Stomach (tissue), 9 donors: ENCODE data around the gene SPATA19. TPM values are rescaled to one million over a fixed set of nuclear protein-coding genes. Genes with fewer than 3 reads are reported as not detected.
A peak's percentile ranks its signal among the peaks of the same experiment; 100 is the strongest.

ENCODE experiments used
- DNase-seq, 2 donors: peaks; one replicate each; pipeline versions ENCODE4 v3.0.0 to v3.0.0-alpha.2; 2013 to 2019
- H3K27ac ChIP-seq, 5 donors: fragments of 200-600 bp in 4 of 5; sonication (generic) in 4 of 5; one replicate each; pipeline ENCODE4 v1.5.1; 2013 to 2019; ENCODE audit warnings: mild to moderate bottlenecking in 1 of 5, moderate library complexity in 1 of 5
- H3K27me3 ChIP-seq, 3 donors: fragments of 200-600 bp; sonication (generic); one replicate each; pipeline ENCODE4 v1.5.1; 2017 to 2019; ENCODE audit warnings: mixed run types in 1 of 3
- H3K36me3 ChIP-seq, 4 donors: fragments of 200-600 bp; sonication (generic); 1 replicate in 3 of 4; 2 replicates in 1 of 4; pipeline ENCODE4 v1.5.1; 2016 to 2019
- H3K4me1 ChIP-seq, 4 donors: fragments of 200-600 bp; sonication (generic); one replicate each; pipeline ENCODE4 v1.5.1; 2016 to 2019
- H3K4me3 ChIP-seq, 4 donors: fragments of 200-600 bp; sonication (generic) in 3 of 4; one replicate each; pipeline ENCODE4 v1.5.1; 2016 to 2019; ENCODE audit warnings: mild to moderate bottlenecking in 1 of 4
- H3K9me3 ChIP-seq, 4 donors: fragments of 200-600 bp; sonication (generic); one replicate each; pipeline ENCODE4 v1.5.1; 2016 to 2019
- CTCF ChIP-seq, 7 experiments: fragments of 450-650 bp in 4 of 7; fragments of 200-600 bp in 3 of 7; sonication (generic) in 3 of 7; IDR thresholded peaks; one replicate each; pipeline ENCODE4 v1.5.1; 2016 to 2019; ENCODE audit warnings: antibody characterized with exemption in 7 of 7, control low read depth in 2 of 7, mild to moderate bottlenecking in 1 of 7
- EP300 ChIP-seq: sonication (generic); formaldehyde crosslinking; IDR thresholded peaks from one replicate; pipeline ENCODE4 v1.6.1; 2017; ENCODE audit warnings: antibody characterized with exemption
- POLR2A ChIP-seq, 4 donors: fragments of 450-650 bp; IDR thresholded peaks; one replicate each; pipeline ENCODE4 v1.6.1; 2016; ENCODE audit warnings: antibody characterized with exemption in 4 of 4, control low read depth in 2 of 4, mild to moderate bottlenecking in 1 of 4, moderate library complexity in 1 of 4
- POLR2AphosphoS5 ChIP-seq, 3 donors: sonication (generic); formaldehyde crosslinking; IDR thresholded peaks; one replicate each; pipeline ENCODE4 v1.6.1; 2016; ENCODE audit warnings: antibody characterized with exemption in 3 of 3
- WGBS, 5 donors: extraction: QIAGEN DNeasy Blood & Tissue Kit in 3 of 5; methylation state at CpG; one replicate each; pipeline versions ENCODE4 v1.1.5 to v1.1.7; 2013 to 2018; 5-methylcytosine and 5-hydroxymethylcytosine counted together
- intact Hi-C: fragments of 100-400 bp; cut with DNase I; formaldehyde crosslinking; loops from one replicate; pipeline ENCODE4 v1.15.1; 2023; ENCODE audit warnings: low total_unique reads
- polyA plus RNA-seq, 3 donors: library from polyadenylated mRNA; stranded (reverse); fragments of 200-250 nt; gene quantifications; one replicate each; pipeline ENCODE4 v1.2.3, GENCODE V29; 2013
- total RNA-seq, 5 donors: library from RNA; depleted of rRNA; stranded (reverse); fragments of >200 nt; gene quantifications; one replicate each; pipeline versions ENCODE4 v1.1.0 to v1.2.3, GENCODE V29; 2014 to 2016
- donor health status: healthy with polysubstance abuse.
- donor health status: Bipolar disorder and iron deficiency.
- donor health status: healthy.

Gene SPATA19
- total and polyA plus RNA-seq, 8 donors = 0.23 TPM; not detected in 7

GRCh38 chr11:133834682-133835592 lies 10.4 kb downstream of the SPATA19 start:
- TF ChIP-seq CTCF (IDR thresholded peaks at IDR 0.05) (peak in 5 of 7 experiments; percentile 32 to 69 (median 48)), POLR2A (IDR thresholded peaks at IDR 0.05) (no peak)
- Histone ChIP-seq H3K4me3 (no peak overlapping the region), H3K36me3 (no peaks in the 10 kb centered on the region), H3K27ac (no peak overlapping the region), H3K4me1 (peaks cover 0 to 12% (median 0%) of the 10 kb centered on the region in 4 donors), H3K27me3 (peaks cover 0 to 22% (median 7%) of the 10 kb centered on the region in 3 donors), H3K9me3 (peaks cover 0 to 10% (median 8%) of the 10 kb centered on the region in 4 donors)
- intact Hi-C loops = loop anchor here (10.0 kb wide), 1 partner anchor 760 kb away; no protein-coding TSS in a partner anchor
- peak in 1 of 2 donors; percentile 81 for DNase-seq
- 40 to 49% (median 44%) methylated on average over 9 to 11 of the region's 11 CpGs for WGBS, 5 donors

- DNase-seq = no peak
- H3K27ac ChIP-seq = no peak overlapping the region
- no peaks in the 10 kb centered on the region for H3K36me3 ChIP-seq
- no peak overlapping the region for H3K4me3 ChIP-seq
- H3K27me3 ChIP-seq = peaks cover 0 to 22% (median 7%) of the 10 kb centered on the region in 3 donors
- WGBS, 5 donors = 84 to 93% (median 90%) methylated on average over 14 to 17 of the region's 17 CpGs
- no peak for TF ChIP-seq POLR2A (IDR thresholded peaks at IDR 0.05)
- no peak for TF ChIP-seq POLR2AphosphoS5 (IDR thresholded peaks at IDR 0.05)
- no peak for TF ChIP-seq EP300
- TF ChIP-seq CTCF (IDR thresholded peaks at IDR 0.05) = no peak
- intact Hi-C loops = loop anchor here (10.0 kb wide), 1 partner anchor 759 kb away; no protein-coding TSS in a partner anchor
- peaks cover 0 to 10% (median 8%) of the 10 kb centered on the region in 4 donors for H3K9me3 ChIP-seq
- H3K4me1 ChIP-seq = peaks cover 0 to 12% (median 0%) of the 10 kb centered on the region in 4 donors
Measured at GRCh38 chr11:133833898-133834681, 11.2 kb downstream of the SPATA19 start.

GRCh38 chr11:133832991-133833897 lies 12.1 kb downstream of the SPATA19 start:
- H3K4me1 ChIP-seq = peaks cover 0 to 12% (median 0%) of the 10 kb centered on the region in 4 donors
- H3K27me3 ChIP-seq = peaks cover 0 to 22% (median 7%) of the 10 kb centered on the region in 3 donors
- no peak for TF ChIP-seq CTCF (IDR thresholded peaks at IDR 0.05)
- TF ChIP-seq POLR2AphosphoS5 (IDR thresholded peaks at IDR 0.05) = no peak
- no peak overlapping the region for H3K27ac ChIP-seq
- WGBS, 5 donors = 61 to 95% (median 89%) methylated on average over 38 to 79 of the region's 86 CpGs
- no peaks in the 10 kb centered on the region for H3K36me3 ChIP-seq
- peaks cover 0 to 10% (median 8%) of the 10 kb centered on the region in 4 donors for H3K9me3 ChIP-seq
- no peak for DNase-seq
- intact Hi-C loops = loop anchor here (10.0 kb wide), 1 partner anchor 758 kb away; no protein-coding TSS in a partner anchor
- no peak overlapping the region for H3K4me3 ChIP-seq
